ENCODE results near the gene TMEM135.
"Not testable (repeated sequence)": the region's sequence is repeated elsewhere in the genome, so short reads cannot be mapped to it uniquely, and the experiment has no call there.

Gene TMEM135

GRCh38 chr11:87081358-87081757, 43.6 kb downstream of the TMEM135 start:
- DNase-seq, result no peak

- no peak for DNase-seq
Measured at GRCh38 chr11:87082590-87082989, 44.9 kb downstream of the TMEM135 start.

GRCh38 chr11:87083029-87083428, 45.3 kb downstream of the TMEM135 start:
- DNase-seq, result no peak

- DNase-seq, result no peak
Measured at GRCh38 chr11:87092159-87092558, 54.4 kb downstream of the TMEM135 start.

DNA sequence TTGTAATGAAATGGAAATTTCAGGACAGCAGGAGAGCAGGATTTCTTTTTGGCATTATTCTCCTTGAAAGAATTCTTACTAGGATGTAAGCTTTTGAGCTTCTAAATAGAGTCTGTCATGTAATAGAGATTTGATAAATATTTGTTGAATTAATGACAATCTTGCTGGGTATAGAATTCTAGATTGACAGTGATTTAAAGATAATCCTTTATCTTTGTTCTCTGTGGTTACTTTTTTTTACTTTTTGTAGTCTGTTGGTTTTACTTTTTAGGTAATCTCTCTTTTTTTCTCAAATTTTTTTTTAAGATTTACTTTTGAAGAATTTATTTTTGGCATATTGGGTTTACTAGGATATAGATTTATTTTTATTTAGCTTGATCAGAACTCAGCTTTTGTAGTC, 54.8 kb downstream of the TMEM135 start:
- no peak for DNase-seq

DNA sequence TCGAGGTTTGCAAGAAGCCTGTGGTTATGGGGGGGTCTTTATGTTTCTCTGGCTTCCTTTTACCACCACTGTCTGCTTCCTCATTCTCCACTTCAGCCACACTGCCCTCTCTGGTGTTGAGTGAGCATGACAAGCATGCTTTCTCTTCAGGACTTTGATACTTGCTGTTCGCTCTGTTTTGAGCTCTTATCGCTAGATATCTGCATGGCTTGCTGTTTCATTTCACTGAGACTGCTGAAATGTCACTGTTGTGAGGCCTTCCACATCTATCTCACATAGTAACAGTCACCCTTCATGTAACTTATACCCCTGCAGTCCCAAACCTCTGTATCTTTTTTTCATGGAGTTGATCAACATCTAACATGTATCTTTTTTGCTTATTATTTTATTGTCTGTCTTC, 59.8 kb downstream of the TMEM135 start:
- peak; percentile 12 for DNase-seq

- no peak for DNase-seq
Measured at GRCh38 chr11:87101956-87102580, 64.3 kb downstream of the TMEM135 start.

DNA sequence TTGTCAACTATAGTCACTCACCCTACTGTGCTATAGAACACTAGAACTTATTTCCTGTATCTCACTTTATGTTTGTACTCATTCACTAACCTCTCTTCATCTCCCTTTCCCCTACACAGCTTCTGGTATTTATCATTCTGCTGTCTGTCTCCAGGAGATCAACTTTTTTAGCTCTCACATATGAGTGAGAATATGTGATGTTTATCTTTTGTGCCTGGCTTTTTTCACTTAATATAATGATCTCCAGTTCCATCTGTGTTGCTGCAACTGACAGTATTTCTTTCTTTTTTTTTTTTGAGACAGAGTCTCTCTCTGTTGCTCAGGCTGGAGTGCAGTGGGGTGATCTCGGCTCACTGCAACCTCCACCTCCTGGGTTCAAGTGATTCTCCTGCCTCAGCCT, 68.1 kb downstream of the TMEM135 start:
- DNase-seq, result not testable (repeated sequence)

DNA sequence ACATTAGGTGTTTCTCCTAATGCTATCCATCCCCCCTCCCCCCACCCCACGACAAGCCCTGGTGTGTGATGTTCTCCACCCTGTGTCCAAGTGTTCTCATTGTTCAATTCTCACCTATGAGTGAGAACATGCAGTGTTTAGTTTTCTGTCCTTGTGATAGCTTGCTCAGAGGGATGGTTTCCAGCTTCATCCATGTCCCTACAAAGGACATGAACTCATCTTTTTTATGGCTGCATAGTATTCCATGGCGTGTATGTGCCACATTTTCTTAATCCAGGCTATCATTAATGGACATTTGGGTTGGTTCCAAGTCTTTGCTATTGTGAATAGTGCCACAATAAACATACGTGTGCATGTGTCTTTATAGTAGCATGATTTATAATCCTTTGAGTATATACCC, 69.6 kb downstream of the TMEM135 start:
- DNase-seq, result not testable (repeated sequence)

GRCh38 chr11:87110443-87111131, 72.9 kb downstream of the TMEM135 start:
- no peak for DNase-seq

- DNase-seq, result no peak
Measured at GRCh38 chr11:87114093-87114492, 76.4 kb downstream of the TMEM135 start.

DNA sequence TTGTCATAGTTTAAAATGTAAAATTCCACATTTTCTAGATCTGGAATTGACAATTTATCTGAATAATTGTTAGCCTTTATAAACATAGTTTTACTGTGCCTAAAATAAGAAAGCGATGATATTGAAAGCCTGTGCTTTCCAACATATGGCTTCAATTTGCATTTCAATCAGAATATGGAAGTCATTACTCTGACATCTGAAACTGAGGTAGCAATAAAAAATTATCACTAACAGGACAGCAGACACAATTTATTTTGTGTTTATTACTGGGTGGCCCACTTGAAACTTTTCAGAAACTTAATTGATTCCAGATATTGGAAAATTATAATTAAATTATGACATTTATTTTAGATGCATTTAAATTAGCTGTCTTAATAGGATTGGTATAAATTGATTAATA, 78.5 kb downstream of the TMEM135 start:
- DNase-seq, result no peak

GRCh38 chr11:87120937-87121336, 83.2 kb downstream of the TMEM135 start:
- no peak for DNase-seq

DNA sequence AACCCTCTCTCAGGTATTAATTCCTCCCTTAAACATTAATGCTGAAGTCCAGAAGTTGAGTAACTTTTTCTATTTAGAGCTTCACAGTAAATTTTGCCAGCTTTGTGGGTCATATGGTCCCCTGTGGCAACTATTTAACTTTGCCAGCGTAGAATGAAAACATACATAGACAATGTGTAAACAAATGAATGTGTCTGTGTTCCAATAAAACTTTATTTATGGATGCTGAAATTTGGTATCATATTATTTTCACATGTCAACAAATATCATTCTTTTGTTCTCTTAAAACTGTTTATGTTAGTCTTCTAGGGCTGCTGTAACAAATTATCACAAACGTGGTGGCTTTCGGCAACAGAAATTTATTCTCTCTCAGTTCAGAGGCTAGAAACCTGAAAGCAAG, 85.1 kb downstream of the TMEM135 start:
- DNase-seq, result no peak

GRCh38 chr11:87125257-87125656, 87.5 kb downstream of the TMEM135 start:
- no peak for DNase-seq

GRCh38 chr11:87127101-87127500, 89.4 kb downstream of the TMEM135 start:
- no peak for DNase-seq

GRCh38 chr11:87128372-87128771, 90.6 kb downstream of the TMEM135 start:
- no peak for DNase-seq

DNA sequence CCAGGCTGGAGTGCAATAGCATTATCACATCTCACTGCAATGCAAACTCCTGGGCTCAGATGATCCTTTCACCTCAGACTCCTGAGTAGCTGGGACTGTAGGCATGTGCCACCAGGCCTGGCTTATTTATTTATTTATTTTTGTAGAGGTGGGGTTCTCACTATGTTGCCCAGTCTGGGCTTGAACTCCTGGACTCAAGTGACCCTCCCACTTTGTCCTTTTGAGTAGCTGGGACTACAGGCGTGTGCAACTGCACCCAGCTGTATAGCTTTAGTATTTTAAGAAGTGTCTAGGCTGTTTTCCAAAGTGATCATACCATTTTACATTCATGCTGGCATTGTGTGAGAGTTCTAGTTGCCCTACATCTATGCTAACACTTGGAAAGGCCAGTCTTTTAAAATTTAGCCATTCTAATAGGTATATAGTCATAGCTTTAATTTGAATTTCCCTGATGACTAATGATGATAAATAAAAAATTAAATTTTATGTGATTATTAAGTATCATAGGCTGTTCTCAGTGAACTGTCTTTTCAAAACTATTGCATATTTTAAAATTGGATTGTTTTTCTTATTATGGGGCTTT, 96.9 kb downstream of the TMEM135 start:
- DNase-seq, result no peak

DNA sequence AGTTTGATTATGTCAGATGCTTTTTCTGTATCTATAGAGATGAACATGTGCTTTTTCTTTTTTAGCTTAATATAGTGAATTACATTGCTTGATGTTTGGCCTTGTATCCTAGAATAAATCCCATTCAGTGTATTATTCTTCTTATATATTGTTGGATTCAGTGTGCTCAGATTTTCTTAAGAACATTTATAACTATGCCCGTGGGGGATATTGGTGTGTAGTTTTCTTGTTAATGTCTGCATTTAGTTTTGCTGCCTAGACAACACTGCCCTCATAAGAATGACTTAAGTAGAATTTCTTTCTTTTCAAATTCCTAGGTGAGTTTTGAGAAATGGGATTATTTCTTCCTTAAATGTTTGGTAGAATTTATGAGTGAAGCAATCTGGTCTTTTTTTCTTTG, 98.5 kb downstream of the TMEM135 start:
- DNase-seq, result no peak

DNA sequence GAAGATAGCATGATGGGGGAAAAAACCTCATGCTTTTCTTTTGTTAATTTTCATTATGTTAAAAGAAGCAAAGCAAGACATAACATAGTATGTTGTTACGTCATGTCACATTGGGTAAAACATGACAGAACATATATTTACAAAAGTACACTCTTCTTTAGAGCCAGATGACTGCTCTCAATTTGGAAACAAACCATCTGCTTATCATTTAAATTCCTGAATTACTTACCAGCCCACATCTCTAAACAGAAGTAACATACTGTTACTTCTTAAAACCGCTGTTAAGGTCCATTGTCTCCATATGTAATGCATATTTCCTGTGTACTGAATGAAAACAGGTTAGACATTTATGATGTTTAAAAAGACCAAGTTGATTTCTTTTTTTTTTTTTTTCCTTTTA, 100.0 kb downstream of the TMEM135 start:
- DNase-seq, result no peak

- DNase-seq, result no peak
Measured at GRCh38 chr11:87139475-87139874, 101.7 kb downstream of the TMEM135 start.

GRCh38 chr11:87141322-87141721, 103.6 kb downstream of the TMEM135 start:
- no peak for DNase-seq

- no peak for DNase-seq
Measured at GRCh38 chr11:87141980-87142514, 104.3 kb downstream of the TMEM135 start.

DNA sequence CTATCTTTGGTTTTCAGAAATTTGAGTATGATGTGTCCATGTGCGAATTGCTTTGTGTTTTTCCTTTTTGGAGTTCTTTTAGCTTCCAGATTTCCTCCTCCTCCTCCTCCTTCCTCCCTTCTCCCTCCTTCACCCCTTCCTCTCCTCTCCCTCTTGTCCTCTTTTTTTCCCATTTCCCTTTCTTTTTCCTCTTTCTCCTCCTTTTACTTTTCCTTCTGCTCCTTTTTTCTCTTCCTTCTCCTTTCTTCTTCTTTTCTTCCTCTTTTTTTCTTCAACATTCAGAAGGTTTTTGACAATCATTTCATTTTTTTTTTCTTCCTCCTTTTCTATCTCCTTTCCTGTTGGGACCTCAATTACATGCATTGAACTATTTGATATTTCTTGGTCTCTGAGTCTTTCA, 104.9 kb downstream of the TMEM135 start:
- no peak for DNase-seq

All from stimulated activated CD4-positive, alpha-beta T cell treated with anti-CD3 and anti-CD28 coated beads, Interleukin-12 subunit alpha, Interleukin-12 subunit beta, amount 100 ng/mL, for 4 hours (primary cell).